ENCODE data around the gene SIRT5.

DNA sequence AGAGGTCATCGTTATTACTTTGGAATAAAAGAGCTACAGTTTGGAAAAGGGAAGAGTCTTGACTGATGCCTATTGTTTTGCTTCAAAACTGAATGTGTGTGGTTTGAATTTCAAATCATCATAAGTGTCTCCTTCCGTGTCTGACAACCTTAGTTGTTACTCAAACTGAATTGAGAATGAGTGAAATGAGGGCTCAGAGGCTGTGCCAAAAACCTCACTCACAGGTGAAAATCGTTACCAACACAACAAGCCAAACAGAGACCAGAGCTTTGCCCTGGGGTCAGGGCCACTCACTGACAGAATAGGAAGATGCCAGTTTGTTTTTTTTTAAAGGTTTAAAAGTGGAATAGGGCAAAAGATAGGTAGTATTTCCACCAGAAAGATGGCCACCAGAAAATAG is 15.2 kb upstream of the SIRT5 start:
- TF ChIP-seq, protein P1, sequence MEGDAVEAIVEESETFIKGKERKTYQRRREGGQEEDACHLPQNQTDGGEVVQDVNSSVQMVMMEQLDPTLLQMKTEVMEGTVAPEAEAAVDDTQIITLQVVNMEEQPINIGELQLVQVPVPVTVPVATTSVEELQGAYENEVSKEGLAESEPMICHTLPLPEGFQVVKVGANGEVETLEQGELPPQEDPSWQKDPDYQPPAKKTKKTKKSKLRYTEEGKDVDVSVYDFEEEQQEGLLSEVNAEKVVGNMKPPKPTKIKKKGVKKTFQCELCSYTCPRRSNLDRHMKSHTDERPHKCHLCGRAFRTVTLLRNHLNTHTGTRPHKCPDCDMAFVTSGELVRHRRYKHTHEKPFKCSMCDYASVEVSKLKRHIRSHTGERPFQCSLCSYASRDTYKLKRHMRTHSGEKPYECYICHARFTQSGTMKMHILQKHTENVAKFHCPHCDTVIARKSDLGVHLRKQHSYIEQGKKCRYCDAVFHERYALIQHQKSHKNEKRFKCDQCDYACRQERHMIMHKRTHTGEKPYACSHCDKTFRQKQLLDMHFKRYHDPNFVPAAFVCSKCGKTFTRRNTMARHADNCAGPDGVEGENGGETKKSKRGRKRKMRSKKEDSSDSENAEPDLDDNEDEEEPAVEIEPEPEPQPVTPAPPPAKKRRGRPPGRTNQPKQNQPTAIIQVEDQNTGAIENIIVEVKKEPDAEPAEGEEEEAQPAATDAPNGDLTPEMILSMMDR (IDR thresholded peaks at IDR 0.05) = no peak
- no peak for TF ChIP-seq POLR2A (IDR thresholded peaks at IDR 0.05)
